GM18520 (cell line): Measurements from ENCODE around the gene FBXW8.
"Not testable (repeated sequence)": the region's sequence is repeated elsewhere in the genome, so short reads cannot be mapped to it uniquely, and the experiment has no call there.

ENCODE experiments used
- ATAC-seq: cut with Tn5 transposase; IDR thresholded peaks from one replicate; pipeline ENCODE4 v1.9.1; 2021; ENCODE audit not compliant: unreplicated experiment

The FBXW8 gene

DNA sequence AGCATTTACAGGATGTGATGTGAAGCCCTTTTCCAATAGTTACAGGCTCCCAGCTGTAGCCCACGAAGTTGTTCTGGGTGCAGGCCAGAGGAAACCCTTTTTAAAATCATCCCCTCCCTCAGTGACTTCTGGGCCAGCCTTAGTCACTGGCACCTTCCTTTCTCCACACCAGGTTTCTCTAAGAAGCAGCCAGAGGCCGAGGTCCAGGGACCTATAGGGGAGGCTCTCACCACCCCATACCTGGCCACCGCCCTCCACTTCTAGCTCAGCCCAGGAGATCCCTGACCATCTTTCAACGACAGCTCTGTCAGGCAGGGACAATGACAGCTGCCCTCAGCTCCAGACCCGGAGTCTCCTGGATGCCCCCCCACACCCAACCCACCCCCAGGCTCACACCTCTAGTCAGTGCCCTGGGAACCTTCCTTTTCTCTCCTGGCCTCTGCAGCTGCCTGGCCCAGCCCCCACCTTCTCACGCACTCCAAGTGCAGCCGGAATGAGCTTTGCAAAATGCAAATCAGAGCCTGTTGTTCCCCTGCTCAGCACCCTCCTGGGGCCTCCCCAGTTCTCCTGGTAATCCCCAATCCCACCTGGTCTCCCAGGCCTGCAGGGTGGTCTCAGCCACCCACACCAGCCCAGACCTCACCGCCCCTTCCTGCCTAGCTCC, 141.8 kb downstream of the FBXW8 start:
- no peak for ATAC-seq

- no peak for ATAC-seq
These were observed 142.3 kb downstream of the FBXW8 start for GRCh38 chr12:117053050-117053400.

- ATAC-seq, result no peak
These were observed 142.9 kb downstream of the FBXW8 start for GRCh38 chr12:117053597-117054201.

DNA sequence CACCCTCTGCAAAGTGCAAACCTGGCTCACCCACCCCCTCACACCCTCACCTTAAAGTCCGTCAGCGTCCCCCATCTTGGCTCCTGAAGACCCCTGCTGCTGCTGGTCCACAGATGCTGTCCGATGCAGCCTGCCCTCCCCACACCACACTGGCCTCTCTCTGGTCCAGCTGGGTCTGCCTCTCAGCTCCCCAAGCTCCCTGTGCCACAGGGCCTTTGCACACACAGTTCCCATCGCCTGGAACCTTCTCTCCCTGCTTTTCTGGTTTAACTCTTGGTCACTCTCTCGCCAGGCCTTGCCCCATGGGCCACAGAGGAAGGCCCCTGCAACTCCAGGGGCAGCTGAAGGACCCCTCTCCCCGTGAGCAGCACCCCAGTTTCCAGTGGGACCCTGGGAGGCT, 143.5 kb downstream of the FBXW8 start:
- no peak for ATAC-seq

- not testable (repeated sequence) for ATAC-seq
These were observed 146.9 kb downstream of the FBXW8 start for GRCh38 chr12:117057626-117058025.

- no peak for ATAC-seq
These were observed 147.8 kb downstream of the FBXW8 start for GRCh38 chr12:117058442-117059072.

DNA sequence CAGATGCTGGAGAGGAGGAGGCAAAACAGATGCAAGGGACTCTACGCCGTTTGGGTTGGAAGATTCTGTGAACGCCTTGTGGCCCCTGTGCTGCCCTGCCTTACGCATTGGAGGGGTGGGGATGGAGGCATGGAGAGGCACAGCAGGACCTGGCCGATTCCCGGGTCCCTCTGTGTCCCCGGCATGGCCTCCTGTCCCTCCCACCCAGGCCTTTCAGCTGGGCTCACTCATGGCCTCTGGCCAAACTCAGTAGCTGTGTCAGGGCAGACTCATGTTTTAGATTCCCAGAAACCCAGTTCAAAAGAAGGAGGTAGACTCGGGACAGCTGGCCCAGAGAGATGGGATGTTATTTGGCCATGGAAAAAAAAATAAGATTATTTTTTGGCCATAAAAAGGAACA, 148.4 kb downstream of the FBXW8 start:
- no peak for ATAC-seq

DNA sequence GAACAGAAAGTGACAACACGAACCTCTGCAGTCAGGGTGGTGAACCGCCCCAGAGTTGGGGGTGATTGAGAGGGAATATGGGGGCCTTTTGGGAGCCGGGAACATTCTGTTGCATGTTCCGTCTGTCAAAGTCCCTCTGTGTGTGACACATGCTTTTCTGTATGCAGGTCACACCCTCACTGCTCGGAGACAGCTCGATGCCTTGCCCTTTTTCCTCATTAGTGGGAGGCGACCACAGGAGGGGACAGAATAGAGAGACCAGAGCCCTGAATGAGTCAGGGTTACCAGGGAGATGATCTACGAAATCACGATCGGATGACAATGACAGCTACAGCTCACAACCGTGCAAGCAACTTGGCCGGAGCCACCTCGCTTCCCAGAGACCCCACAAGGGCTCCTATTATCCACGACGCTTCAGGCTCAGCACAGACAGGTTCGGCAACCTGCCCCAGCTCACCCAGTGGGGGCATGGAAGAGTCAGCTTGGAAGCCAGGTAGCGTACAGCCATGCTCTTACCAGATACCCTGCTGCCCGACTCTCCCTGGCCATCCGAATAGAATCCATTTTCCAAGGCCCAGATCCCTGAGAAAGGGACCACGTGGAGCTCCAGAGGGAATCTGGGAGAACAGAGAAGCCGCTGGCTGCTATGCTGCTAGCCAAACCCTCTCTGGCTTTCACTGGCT, 149.6 kb downstream of the FBXW8 start:
- no peak for ATAC-seq

- ATAC-seq, result no peak
These were observed 150.2 kb downstream of the FBXW8 start for GRCh38 chr12:117060929-117061305.

DNA sequence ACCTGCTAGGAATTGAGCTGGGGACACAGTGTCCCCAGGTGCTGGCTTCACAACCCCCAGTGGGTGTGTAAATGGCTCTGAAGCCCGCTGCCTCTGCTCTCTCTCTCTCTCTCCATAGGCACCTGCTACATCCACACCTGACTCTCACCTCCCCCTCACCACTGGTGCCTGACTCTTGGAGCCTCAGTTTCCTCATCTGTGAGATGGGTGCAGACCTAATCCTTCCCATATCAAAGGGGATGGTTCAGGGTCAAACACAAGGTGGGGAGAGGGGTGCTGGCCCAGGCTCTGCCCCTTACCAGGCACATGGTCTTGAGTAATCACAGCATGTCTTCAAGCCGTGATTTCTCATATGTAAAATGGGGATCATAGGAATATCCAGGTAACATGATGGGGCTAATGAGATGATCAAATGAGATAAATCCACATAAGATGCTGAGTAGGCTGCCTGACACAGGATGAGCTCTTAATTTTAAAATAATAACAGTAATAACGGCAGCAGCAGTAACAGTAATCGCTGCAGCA, 150.9 kb downstream of the FBXW8 start:
- ATAC-seq, result no peak

DNA sequence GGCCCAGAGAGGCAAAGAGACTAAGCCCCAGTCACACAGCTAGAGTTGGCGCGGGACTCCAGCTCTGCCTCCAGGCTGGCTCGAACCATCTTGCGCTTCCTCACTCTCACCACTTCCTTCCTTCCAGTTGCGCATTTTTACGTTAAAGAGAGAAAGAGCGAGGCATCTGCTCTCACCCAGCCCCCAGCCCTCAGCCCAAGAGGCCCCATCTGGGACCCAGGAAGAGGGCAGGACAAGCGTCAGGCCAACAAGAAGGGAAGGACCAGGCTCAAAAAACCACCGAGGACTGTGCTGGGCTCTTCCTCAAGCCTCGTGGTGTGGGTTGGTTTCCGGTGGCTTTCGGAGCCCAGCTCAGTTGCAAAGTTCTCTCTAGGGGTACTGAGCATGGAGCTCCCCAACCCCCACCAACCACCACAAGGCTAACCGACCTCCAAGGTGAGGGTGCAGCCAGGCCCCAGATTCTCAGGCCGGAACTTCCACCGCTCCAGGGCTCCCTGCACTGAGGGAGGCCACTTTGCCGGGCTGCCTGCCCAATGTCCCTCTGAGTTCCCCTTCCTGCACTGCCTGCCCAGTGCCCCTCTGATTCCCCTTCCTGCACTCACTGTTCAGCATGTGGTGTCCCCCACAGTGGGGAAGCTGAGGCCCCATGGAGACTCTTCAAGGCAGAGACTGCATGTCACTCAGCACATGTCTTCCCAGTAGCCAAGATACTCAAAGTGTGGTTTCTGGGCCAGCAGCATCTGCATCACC, 152.6 kb downstream of the FBXW8 start:
- ATAC-seq, result no peak

- ATAC-seq, result no peak
These were observed 153.3 kb downstream of the FBXW8 start for GRCh38 chr12:117064049-117064448.

- ATAC-seq, result no peak
These were observed 153.8 kb downstream of the FBXW8 start for GRCh38 chr12:117064596-117064995.

DNA sequence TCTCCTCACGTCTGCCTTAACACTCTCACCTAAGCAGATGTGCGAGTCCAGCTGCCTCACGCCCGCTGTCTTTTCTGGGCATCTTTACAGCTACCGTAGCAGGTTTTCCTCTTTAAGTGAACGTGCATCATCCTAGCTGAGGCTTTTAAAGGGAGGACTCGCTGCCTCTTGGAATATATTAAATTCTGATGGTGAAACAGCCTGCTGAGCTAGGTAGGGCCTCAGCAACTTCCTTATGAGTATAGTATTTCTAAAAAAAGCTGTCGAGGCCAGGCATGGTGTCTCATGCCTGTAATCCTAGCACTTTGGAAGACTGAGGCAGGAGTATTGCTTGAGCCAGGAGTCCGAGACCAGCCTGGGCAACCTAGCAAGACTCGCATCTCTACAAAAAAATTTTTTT, 156.3 kb downstream of the FBXW8 start:
- ATAC-seq, result no peak

DNA sequence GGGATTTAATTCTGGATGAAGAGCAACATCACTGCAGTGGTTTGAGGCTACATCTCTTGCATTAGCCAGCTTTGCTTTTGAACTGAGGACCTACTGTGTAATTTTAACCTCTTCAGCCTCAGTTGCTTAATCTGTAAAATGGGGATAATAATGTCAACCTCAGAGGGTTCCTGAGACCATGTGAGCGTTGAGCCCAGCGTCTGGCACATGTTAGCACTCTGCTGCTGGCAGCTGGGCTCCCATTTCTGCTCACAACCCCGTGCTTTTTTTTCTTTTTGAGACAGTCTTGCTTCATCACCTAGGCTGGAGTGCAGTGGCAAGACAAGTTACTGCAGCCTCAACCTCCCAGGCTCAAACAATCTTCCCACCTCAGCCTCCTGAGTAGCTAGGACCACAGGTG, 156.9 kb downstream of the FBXW8 start:
- no peak for ATAC-seq

DNA sequence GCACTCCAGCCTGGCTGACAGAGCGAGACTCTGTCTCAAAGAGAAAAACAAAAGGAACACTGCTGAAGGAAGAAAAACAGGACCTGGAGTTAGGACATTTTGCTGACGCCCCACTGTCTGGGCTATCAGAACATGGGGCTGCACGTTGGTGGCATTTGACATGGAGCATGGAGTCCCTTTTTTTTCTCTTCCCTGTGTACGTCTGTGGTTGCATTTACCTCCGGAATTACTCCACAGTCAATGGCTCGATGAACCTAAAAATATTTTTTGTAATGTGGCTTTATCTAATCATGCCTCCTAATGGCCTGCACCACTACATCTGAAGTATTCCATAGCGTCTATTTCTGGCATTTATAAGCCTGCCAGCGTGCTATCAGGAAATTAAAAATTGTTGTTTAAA, 157.7 kb downstream of the FBXW8 start:
- ATAC-seq, result no peak

- ATAC-seq, result no peak
These were observed 158.5 kb downstream of the FBXW8 start for GRCh38 chr12:117069101-117069797.

DNA sequence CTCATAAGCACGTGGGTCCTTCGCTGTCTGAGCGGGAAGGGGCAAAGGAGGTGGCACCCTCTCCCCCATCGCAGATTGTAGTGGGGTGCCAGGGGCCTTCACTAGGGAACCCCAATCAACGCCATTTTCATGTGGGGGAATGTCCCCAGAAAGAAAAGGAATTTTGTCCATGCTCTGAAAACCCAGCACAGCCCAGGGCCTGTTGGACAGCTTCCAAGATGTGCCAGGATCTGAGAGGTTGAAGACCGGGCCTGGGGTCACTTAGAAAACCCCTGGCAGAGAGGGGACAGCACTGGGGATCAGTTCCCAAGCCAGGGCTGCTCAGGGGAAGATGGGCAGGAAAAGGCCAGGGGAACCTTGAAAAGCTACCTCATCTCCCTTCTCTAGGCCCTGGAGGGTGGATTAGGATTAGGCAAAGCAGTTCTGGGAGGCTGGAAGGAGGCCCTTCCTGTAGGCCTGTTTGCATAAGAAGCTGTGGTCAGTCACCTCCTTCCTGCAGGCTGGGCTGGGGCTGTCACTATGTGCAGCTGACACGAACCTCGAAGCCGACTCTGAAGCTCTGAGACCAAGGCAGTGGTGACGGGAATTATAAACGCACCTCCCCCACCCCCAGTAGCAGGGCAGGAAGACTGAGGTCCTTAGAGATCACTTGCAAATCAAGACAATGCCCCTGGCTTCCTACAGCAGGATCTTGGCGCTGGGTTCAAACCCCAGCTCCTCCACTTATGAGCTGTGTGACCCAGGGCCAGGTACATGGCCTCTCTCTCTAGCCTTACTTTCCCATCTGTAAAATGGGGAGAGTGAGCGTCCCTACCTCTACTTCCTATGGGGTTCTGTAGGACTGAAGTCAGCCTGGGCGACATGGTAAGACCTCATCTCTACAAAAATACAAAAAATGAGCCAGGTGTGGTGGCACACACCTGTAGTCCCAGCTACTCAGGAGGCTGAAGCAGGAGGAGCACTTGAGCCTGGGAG, 159.5 kb downstream of the FBXW8 start:
- ATAC-seq, result no peak

DNA sequence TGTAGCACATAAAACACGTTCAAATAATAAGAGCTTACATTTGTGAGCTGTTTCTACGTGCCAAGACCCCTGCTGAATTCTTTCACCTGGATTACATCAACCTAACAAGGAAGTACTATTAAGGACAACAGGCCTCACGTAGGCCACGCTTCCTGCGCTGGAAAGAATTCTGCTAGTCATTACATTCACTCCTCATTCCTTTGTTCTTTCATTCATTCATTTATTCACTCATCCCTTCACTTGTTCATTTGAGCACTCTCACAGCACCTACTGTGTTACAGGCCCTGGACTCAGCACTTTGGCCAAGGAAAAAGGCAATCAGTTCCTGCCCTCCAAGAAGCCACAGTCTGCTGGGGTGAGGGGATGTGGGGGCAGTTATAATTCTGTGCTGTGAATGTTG, 160.3 kb downstream of the FBXW8 start:
- ATAC-seq, result no peak
